Measurements from ENCODE around the gene DNAL4. TPM values are rescaled to one million over a fixed set of nuclear protein-coding genes. Genes with fewer than 3 reads are reported as not detected.

The DNAL4 gene
- total and polyA plus RNA-seq, 2 donors (not counting 3 experiments of a cell fraction or from before 2014, with no cell fraction given): 12.9 to 22.7 TPM

- intact Hi-C loops (cut with micrococcal nuclease): loop anchor here (1.0 kb wide), 1 partner anchor 73 kb away; no protein-coding TSS in a partner anchor
- Histone ChIP-seq H4K20me1 (replicated peaks; ENCODE audit: control insufficient read depth, extremely low read depth, insufficient read depth, low read length) (no peaks in the 10 kb centered on the region), H3K79me2 (ENCODE audit: control insufficient read depth, insufficient read depth, low read length) (no peaks in the 10 kb centered on the region), H3K36me3 (ENCODE audit: control insufficient read depth in 2 of 2, extremely low read depth in 1 of 2, insufficient read depth in 2 of 2, low read length in 2 of 2) (no peaks in the 10 kb centered on the region), H3K9me1 (replicated peaks; ENCODE audit: control insufficient read depth, extremely low read depth, insufficient read depth, low read length) (no peaks in the 10 kb centered on the region), H3K27ac (ENCODE audit: insufficient read depth, low read depth, low read length) (no peak overlapping the region), H3K4me3 (replicated peaks in 1 of 3; ENCODE audit: insufficient read depth in 1 of 3, low read depth in 1 of 3, low read length in 3 of 3) (no peak overlapping the region), H3K9me3 (replicated peaks; ENCODE audit: control insufficient read depth, insufficient read depth, low read length) (no peaks in the 10 kb centered on the region), H2AFZ (ENCODE audit: low read depth, low read length) (peak overlapping the region; percentile 70), H3K4me1 (ENCODE audit: control insufficient read depth, extremely low read depth, insufficient read depth, low read length) (peaks cover 3% of the 10 kb centered on the region), H3K4me2 (ENCODE audit: insufficient read depth, low read length) (peak overlapping the region; percentile 4), H3K9ac (replicated peaks; ENCODE audit: extremely low read depth, insufficient read depth, low read length) (no peak overlapping the region), H3K27me3 (ENCODE audit: control insufficient read depth in 2 of 2, insufficient read depth in 2 of 2, low read length in 2 of 2) (peaks cover 19 to 26% of the 10 kb centered on the region in 2 experiments)
- POLR2A ChIA-PET: interaction anchor here (0.5 to 1.1 kb wide), 2 partner anchors 8 to 477 kb away, joined by 3 read pairs; partner anchors contain the start of gene RPL3
- FAIRE-seq: no peak
- CTCF ChIA-PET: interaction anchor here (0.6 to 14.8 kb wide), 9 partner anchors 16 to 791 kb away, joined by 3 to 198 read pairs (median 4); no protein-coding TSS in a partner anchor
- no TSS peak for BruUV-seq (replicated peaks)
- TF ChIP-seq POLR2A (IDR thresholded peaks at IDR 0.05; ENCODE audit: low read depth, low read length): no peak
- peak; percentile 20 for TF ChIP-seq EZH2 (IDR thresholded peaks at IDR 0.05; ENCODE audit: borderline replicate concordance, low read depth, low read length, severe bottlenecking)
- dilution Hi-C loops (cut with MboI; ENCODE audit: extremely low pct_ligation_motif_present, low sequenced_read_pairs): no loop called here
- DNase-seq (ENCODE audit: low read depth, low spot score): no peak
These were observed 48.7 kb upstream of the DNAL4 start for GRCh38 chr22:38842512-38843200.

- peaks cover 3% of the 10 kb centered on the region for H3K4me1 ChIP-seq (ENCODE audit: control insufficient read depth, extremely low read depth, insufficient read depth, low read length)
- POLR2A ChIA-PET: no interaction called here
- H3K9ac ChIP-seq (replicated peaks; ENCODE audit: extremely low read depth, insufficient read depth, low read length): no peak overlapping the region
- H4K20me1 ChIP-seq (replicated peaks; ENCODE audit: control insufficient read depth, extremely low read depth, insufficient read depth, low read length): no peaks in the 10 kb centered on the region
- H3K27me3 ChIP-seq (ENCODE audit: control insufficient read depth in 2 of 2, insufficient read depth in 2 of 2, low read length in 2 of 2): peaks cover 19 to 26% of the 10 kb centered on the region in 2 experiments
- DNase-seq (ENCODE audit: low read depth, low spot score) (no peak), FAIRE-seq (no peak)
- CTCF ChIA-PET: interaction anchor here (14.8 kb wide), 1 partner anchor 74 kb away, joined by 198 read pairs; no protein-coding TSS in a partner anchor
- no peaks in the 10 kb centered on the region for H3K9me3 ChIP-seq (replicated peaks; ENCODE audit: control insufficient read depth, insufficient read depth, low read length)
- H3K79me2 ChIP-seq (ENCODE audit: control insufficient read depth, insufficient read depth, low read length): no peaks in the 10 kb centered on the region
- BruUV-seq (replicated peaks): no TSS peak
- intact Hi-C loops (cut with micrococcal nuclease) (no loop called here), dilution Hi-C loops (cut with MboI; ENCODE audit: extremely low pct_ligation_motif_present, low sequenced_read_pairs) (no loop called here)
- no peak overlapping the region for H3K4me3 ChIP-seq (replicated peaks in 1 of 3; ENCODE audit: insufficient read depth in 1 of 3, low read depth in 1 of 3, low read length in 3 of 3)
- H3K4me2 ChIP-seq (ENCODE audit: insufficient read depth, low read length): no peak overlapping the region
- no peak overlapping the region for H2AFZ ChIP-seq (ENCODE audit: low read depth, low read length)
- no peak overlapping the region for H3K27ac ChIP-seq (ENCODE audit: insufficient read depth, low read depth, low read length)
- no peaks in the 10 kb centered on the region for H3K36me3 ChIP-seq (ENCODE audit: control insufficient read depth in 2 of 2, extremely low read depth in 1 of 2, insufficient read depth in 2 of 2, low read length in 2 of 2)
- no peaks in the 10 kb centered on the region for H3K9me1 ChIP-seq (replicated peaks; ENCODE audit: control insufficient read depth, extremely low read depth, insufficient read depth, low read length)
- TF ChIP-seq GATA2 (IDR thresholded peaks at IDR 0.05; ENCODE audit: insufficient read depth, insufficient read length, low read depth, low read length) (no peak), MYC (IDR thresholded peaks at IDR 0.05; ENCODE audit: low read depth, low read length) (no peak)
These were observed 47.7 kb upstream of the DNAL4 start for GRCh38 chr22:38841635-38842034.
